SU-DHL-6 (cell line): ENCODE results near the gene UFD1.

ENCODE experiments used
- H2AFZ ChIP-seq: fragments of 200-600 bp; sonication (generic); 2 replicates; pipeline ENCODE4 v1.6.1; 2014; ENCODE audit warnings: low read depth, mild to moderate bottlenecking, moderate library complexity, mixed read lengths, antibody characterized with exemption, low read length; ENCODE audit not compliant: severe bottlenecking
- H3F3A ChIP-seq: fragments of 200-600 bp; shearing (Covaris generic); 2 replicates; pipeline ENCODE4 v1.6.0; 2016; ENCODE audit warnings: antibody characterized with exemption, mild to moderate bottlenecking; ENCODE audit not compliant: insufficient read depth
- H3K27ac ChIP-seq: fragments of 200-600 bp; sonication (generic); 2 replicates; pipeline ENCODE4 v1.5.1; 2016; ENCODE audit warnings: low read depth, mild to moderate bottlenecking, low read length, moderate library complexity, mixed read lengths
- H3K27me3 ChIP-seq: fragments of 200-600 bp; sonication (generic), shearing (Covaris generic); 2 replicates; pipeline ENCODE4 v1.6.0; 2014; ENCODE audit warnings: mild to moderate bottlenecking, low read length
- H3K36me3 ChIP-seq: fragments of 200-600 bp; sonication (generic); 2 replicates; pipeline ENCODE4 v1.6.1; 2014; ENCODE audit warnings: mild to moderate bottlenecking, low read length, mixed read lengths
- H3K4me2 ChIP-seq: fragments of 300-600, 200-600 bp; shearing (Covaris generic), sonication (generic); 2 replicates; pipeline ENCODE4 v1.6.0; 2014; ENCODE audit warnings: low read length, low read depth, mild to moderate bottlenecking; ENCODE audit not compliant: poor library complexity, severe bottlenecking
- H3K4me3 ChIP-seq: fragments of 200-600 bp; sonication (generic); 2 replicates; pipeline ENCODE4 v1.5.1; 2014; ENCODE audit warnings: antibody characterized with exemption, low read length, mild to moderate bottlenecking, mixed read lengths; ENCODE audit not compliant: insufficient read depth, poor library complexity, severe bottlenecking
- H3K79me2 ChIP-seq: fragments of 200-600 bp; sonication (generic); 2 replicates; pipeline ENCODE4 v1.6.1; 2014; ENCODE audit warnings: mild to moderate bottlenecking, low read length, moderate library complexity; ENCODE audit not compliant: insufficient read depth
- H3K9ac ChIP-seq: fragments of 200-600 bp; sonication (generic); 2 replicates; pipeline ENCODE4 v1.7.0; 2014; ENCODE audit warnings: mild to moderate bottlenecking, low read length
- H3K9me2 ChIP-seq: fragments of 200-600 bp; sonication (generic); replicated peaks from 2 replicates; pipeline ENCODE4 v1.6.1; 2014; ENCODE audit warnings: low read length; ENCODE audit not compliant: insufficient read depth
- H3K9me3 ChIP-seq: fragments of 200-600 bp; sonication (generic); 2 replicates; pipeline ENCODE4 v1.6.1; 2014; ENCODE audit warnings: low read length, mixed read lengths; ENCODE audit not compliant: insufficient read depth
- H4K20me1 ChIP-seq: fragments of 200-600 bp; sonication (generic); 2 replicates; pipeline ENCODE4 v1.6.1; 2014; ENCODE audit warnings: low read depth, mild to moderate bottlenecking, antibody characterized with exemption, low read length, moderate library complexity, mixed read lengths
- EZH2phosphoT487 ChIP-seq: fragments of 200-600 bp; sonication (generic), shearing (Covaris generic); conservative IDR thresholded peaks from 2 replicates; pipeline ENCODE4 v1.6.1; 2018; ENCODE audit warnings: mild to moderate bottlenecking, antibody characterized with exemption, low read length, moderate library complexity, mixed read lengths
- TF ChIP-seq, protein P1 (sequence below): fragments of 200-600 bp; sonication (generic); IDR thresholded peaks from one replicate; pipeline ENCODE4 v1.5.1; 2017; ENCODE audit warnings: antibody characterized with exemption, mild to moderate bottlenecking, low read length, moderate library complexity; ENCODE audit not compliant: insufficient read depth, poor library complexity, severe bottlenecking

Gene UFD1

DNA sequence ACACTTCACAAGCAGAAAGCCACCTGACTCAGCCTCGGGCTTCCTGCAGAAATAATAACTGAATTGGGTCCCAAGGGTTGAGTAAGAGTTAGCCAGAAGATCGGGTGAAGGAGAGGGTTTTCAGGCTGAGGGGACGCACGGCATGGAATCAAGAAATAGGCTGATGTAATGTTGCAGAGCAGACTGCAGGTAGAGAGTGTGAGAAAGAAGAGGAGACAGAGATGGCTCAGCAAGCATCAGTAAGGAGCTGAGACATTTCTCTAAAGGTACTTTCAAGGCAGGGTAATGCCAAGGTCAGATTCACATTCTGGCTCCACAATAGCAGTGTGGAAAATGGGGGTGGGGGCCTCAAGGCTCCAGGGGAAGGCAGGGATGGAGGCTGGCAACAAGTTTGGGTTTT is 66.1 kb downstream of the UFD1 start:
- Histone ChIP-seq H3K79me2 (peaks cover 66% of the 10 kb centered on the region), H3K27me3 (no peaks in the 10 kb centered on the region), H2AFZ (no peak overlapping the region), H3K27ac (no peak overlapping the region), H3K9me3 (no peaks in the 10 kb centered on the region), H3K9me2 (no peaks in the 10 kb centered on the region), H3F3A (no peaks in the 10 kb centered on the region), H3K36me3 (no peaks in the 10 kb centered on the region), H3K4me2 (no peak overlapping the region), H3K4me3 (no peak overlapping the region), H4K20me1 (no peaks in the 10 kb centered on the region), H3K9ac (no peak overlapping the region)
- TF ChIP-seq EZH2phosphoT487 = no peak
- TF ChIP-seq, protein P1, sequence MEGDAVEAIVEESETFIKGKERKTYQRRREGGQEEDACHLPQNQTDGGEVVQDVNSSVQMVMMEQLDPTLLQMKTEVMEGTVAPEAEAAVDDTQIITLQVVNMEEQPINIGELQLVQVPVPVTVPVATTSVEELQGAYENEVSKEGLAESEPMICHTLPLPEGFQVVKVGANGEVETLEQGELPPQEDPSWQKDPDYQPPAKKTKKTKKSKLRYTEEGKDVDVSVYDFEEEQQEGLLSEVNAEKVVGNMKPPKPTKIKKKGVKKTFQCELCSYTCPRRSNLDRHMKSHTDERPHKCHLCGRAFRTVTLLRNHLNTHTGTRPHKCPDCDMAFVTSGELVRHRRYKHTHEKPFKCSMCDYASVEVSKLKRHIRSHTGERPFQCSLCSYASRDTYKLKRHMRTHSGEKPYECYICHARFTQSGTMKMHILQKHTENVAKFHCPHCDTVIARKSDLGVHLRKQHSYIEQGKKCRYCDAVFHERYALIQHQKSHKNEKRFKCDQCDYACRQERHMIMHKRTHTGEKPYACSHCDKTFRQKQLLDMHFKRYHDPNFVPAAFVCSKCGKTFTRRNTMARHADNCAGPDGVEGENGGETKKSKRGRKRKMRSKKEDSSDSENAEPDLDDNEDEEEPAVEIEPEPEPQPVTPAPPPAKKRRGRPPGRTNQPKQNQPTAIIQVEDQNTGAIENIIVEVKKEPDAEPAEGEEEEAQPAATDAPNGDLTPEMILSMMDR = no peak

DNA sequence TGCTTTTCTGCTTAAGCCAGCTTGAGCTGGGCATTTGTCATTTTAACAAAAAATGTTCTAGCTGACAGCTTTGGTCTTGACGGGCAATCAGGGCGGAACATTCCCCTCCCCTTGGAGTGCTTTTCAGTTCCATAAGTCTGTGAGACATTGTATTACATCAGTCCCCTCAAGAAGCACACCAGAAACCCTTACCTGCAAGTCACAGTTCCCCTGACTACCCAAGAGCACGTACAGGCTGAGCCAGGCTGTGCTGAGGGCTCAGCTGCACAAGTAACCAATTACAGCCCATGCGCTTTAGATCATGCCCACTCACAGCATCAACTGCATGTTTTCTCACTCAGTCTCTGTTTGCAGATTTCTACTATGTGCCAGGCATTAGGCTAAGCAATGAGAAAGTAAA is 66.5 kb downstream of the UFD1 start:
- Histone ChIP-seq H3K79me2 (peaks cover 62% of the 10 kb centered on the region), H3K27ac (no peak overlapping the region), H4K20me1 (no peaks in the 10 kb centered on the region), H3K9me2 (no peaks in the 10 kb centered on the region), H3K27me3 (no peaks in the 10 kb centered on the region), H3K9ac (no peak overlapping the region), H3K36me3 (no peaks in the 10 kb centered on the region), H3K4me2 (no peak overlapping the region), H3K9me3 (no peaks in the 10 kb centered on the region), H3F3A (no peaks in the 10 kb centered on the region), H2AFZ (no peak overlapping the region), H3K4me3 (no peak overlapping the region)
- TF ChIP-seq, protein P1 = no peak
- no peak for TF ChIP-seq EZH2phosphoT487

DNA sequence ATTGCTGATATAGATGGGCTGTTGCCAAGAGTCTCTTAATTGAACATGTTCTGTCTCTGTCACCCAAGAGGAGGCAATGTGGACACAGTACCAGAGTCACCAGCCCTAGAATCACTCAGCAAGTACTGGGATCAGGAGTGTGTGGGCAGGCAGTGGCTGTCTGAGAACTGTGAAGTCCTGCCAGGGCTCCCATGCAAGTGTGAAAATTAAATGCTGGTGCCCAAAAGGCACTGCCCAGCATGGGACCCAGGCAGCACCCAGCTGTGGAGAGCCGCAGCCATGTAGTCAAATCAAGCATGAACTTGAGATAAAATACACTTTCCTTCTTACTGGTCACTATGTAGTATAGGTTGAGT is 67.3 kb downstream of the UFD1 start:
- no peak overlapping the region for H3K4me2 ChIP-seq
- no peaks in the 10 kb centered on the region for H3K9me3 ChIP-seq
- no peaks in the 10 kb centered on the region for H4K20me1 ChIP-seq
- no peaks in the 10 kb centered on the region for H3F3A ChIP-seq
- no peaks in the 10 kb centered on the region for H3K9me2 ChIP-seq
- no peaks in the 10 kb centered on the region for H3K27me3 ChIP-seq
- H2AFZ ChIP-seq = no peak overlapping the region
- H3K36me3 ChIP-seq = no peaks in the 10 kb centered on the region
- H3K79me2 ChIP-seq = peaks cover 54% of the 10 kb centered on the region
- H3K27ac ChIP-seq = no peak overlapping the region
- no peak overlapping the region for H3K4me3 ChIP-seq
- TF ChIP-seq, protein P1 = no peak
- H3K9ac ChIP-seq = no peak overlapping the region
